ENCODE data around the gene MSI2. TPM values are rescaled to one million over a fixed set of nuclear protein-coding genes. Genes with fewer than 3 reads are reported as not detected.

MSI2 gene
- total RNA-seq, 2 donors from 2014 or later, result 65.5 to 81.0 TPM

- ATAC-seq, result no peak
- DNase-seq, result no peak
- intact Hi-C loops (cut with DNase I, micrococcal nuclease), result no loop called here
Observed at GRCh38 chr17:57264250-57264649, 7.9 kb downstream of the MSI2 start.

- intact Hi-C loops (cut with DNase I, micrococcal nuclease), result no loop called here
- DNase-seq (no peak), ATAC-seq (no peak)
Observed at GRCh38 chr17:57264776-57265175, 8.5 kb downstream of the MSI2 start.

- intact Hi-C loops (cut with DNase I, micrococcal nuclease), result no loop called here
Observed at GRCh38 chr17:57266902-57267311, 10.6 kb downstream of the MSI2 start.

GRCh38 chr17:57268181-57268580, 11.9 kb downstream of the MSI2 start:
- intact Hi-C loops (cut with DNase I, micrococcal nuclease), result no loop called here
- ATAC-seq, result no peak
- no peak for DNase-seq

More at GRCh38 chr17:57266902-57267311, 10.6 kb downstream of the MSI2 start:
- DNase-seq (no peak), ATAC-seq (no peak)

GRCh38 chr17:57269052-57269451, 12.7 kb downstream of the MSI2 start:
- ATAC-seq (no peak), DNase-seq (no peak)
- intact Hi-C loops (cut with DNase I, micrococcal nuclease), result no loop called here

GRCh38 chr17:57269598-57270255, 13.4 kb downstream of the MSI2 start:
- no peak for ATAC-seq
- DNase-seq, result no peak
- intact Hi-C loops (cut with DNase I, micrococcal nuclease), result no loop called here

GRCh38 chr17:57270801-57271245, 14.5 kb downstream of the MSI2 start:
- DNase-seq (no peak), ATAC-seq (no peak)
- intact Hi-C loops (cut with DNase I, micrococcal nuclease), result no loop called here

- DNase-seq (no peak), ATAC-seq (no peak)
- intact Hi-C loops (cut with DNase I, micrococcal nuclease), result no loop called here
Observed at GRCh38 chr17:57271821-57272220, 15.5 kb downstream of the MSI2 start.

GRCh38 chr17:57273490-57273889, 17.2 kb downstream of the MSI2 start:
- ATAC-seq (no peak), DNase-seq (no peak)
- intact Hi-C loops (cut with DNase I, micrococcal nuclease), result no loop called here

- peak; percentile 26 for ATAC-seq
- no peak for DNase-seq
- intact Hi-C loops (cut with DNase I, micrococcal nuclease), result no loop called here
Observed at GRCh38 chr17:57274162-57274561, 17.8 kb downstream of the MSI2 start.

- ATAC-seq (peak; percentile 58), DNase-seq (no peak)
- intact Hi-C loops (cut with DNase I, micrococcal nuclease), result no loop called here
Observed at GRCh38 chr17:57275071-57275764, 18.9 kb downstream of the MSI2 start.

- DNase-seq (no peak), ATAC-seq (no peak)
- intact Hi-C loops (cut with DNase I, micrococcal nuclease), result no loop called here
Observed at GRCh38 chr17:57276621-57277020, 20.3 kb downstream of the MSI2 start.

- ATAC-seq (peak; percentile 33), DNase-seq (no peak)
- intact Hi-C loops (cut with DNase I, micrococcal nuclease), result no loop called here
Observed at GRCh38 chr17:57277923-57278604, 21.7 kb downstream of the MSI2 start.

GRCh38 chr17:57278740-57279387, 22.5 kb downstream of the MSI2 start:
- no peak for ATAC-seq
- no peak for DNase-seq
- intact Hi-C loops (cut with DNase I, micrococcal nuclease), result no loop called here

GRCh38 chr17:57279432-57279831, 23.1 kb downstream of the MSI2 start:
- DNase-seq, result no peak
- intact Hi-C loops (cut with DNase I, micrococcal nuclease), result no loop called here
- no peak for ATAC-seq

GRCh38 chr17:57281887-57282286, 25.6 kb downstream of the MSI2 start:
- intact Hi-C loops (cut with DNase I, micrococcal nuclease), result no loop called here
- no peak for ATAC-seq
- DNase-seq, result no peak

- intact Hi-C loops (cut with DNase I, micrococcal nuclease), result no loop called here
- no peak for ATAC-seq
- no peak for DNase-seq
Observed at GRCh38 chr17:57282296-57282695, 26.0 kb downstream of the MSI2 start.

- DNase-seq, result no peak
- no peak for ATAC-seq
- intact Hi-C loops (cut with DNase I, micrococcal nuclease), result no loop called here
Observed at GRCh38 chr17:57283203-57283971, 27.1 kb downstream of the MSI2 start.

- intact Hi-C loops (cut with DNase I, micrococcal nuclease), result no loop called here
- ATAC-seq, result no peak
- no peak for DNase-seq
Observed at GRCh38 chr17:57284583-57284982, 28.3 kb downstream of the MSI2 start.

All from left colon (tissue), 2 donors.